GM12864 (cell line): ENCODE results near the gene CMYA5.
"Not testable (repeated sequence)": the region's sequence is repeated elsewhere in the genome, so short reads cannot be mapped to it uniquely, and the experiment has no call there.

Experiments used
- DNase-seq: peaks from one replicate; pipeline ENCODE4 v3.0.0-alpha.2; 2011; ENCODE audit warnings: low read depth
- H3K4me3 ChIP-seq: 2 replicates; pipeline ENCODE4 v1.5.1; 2011; ENCODE audit warnings: mild to moderate bottlenecking, low read depth, low read length, control low read depth
- TF ChIP-seq, protein P1 (sequence below): IDR thresholded peaks from 2 replicates; pipeline ENCODE4 v1.5.1; 2011; ENCODE audit warnings: low read depth, mild to moderate bottlenecking, moderate library complexity, low read length, control low read depth, inconsistent platforms; ENCODE audit errors: missing control alignments

The CMYA5 gene

DNA sequence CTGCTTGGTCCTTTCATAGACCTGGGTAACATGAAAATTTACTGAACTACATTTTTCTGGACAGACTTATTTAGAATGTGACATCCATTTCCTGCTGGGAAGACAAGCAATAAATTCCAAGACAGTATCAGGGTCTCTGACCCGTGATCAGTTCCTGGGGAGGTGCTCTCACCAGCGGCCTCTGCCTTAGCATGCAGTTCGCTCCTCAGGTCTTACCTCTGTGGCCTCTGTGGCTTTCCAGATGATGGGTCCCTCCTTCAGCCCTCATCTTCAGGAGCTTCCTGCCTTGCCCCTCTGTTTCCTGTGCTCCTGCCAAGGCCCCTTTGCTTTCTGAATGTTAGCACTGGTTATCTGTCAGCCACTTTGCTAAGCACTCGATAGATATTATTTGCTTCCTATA is 66.4 kb downstream of the CMYA5 start:
- TF ChIP-seq, protein P1, sequence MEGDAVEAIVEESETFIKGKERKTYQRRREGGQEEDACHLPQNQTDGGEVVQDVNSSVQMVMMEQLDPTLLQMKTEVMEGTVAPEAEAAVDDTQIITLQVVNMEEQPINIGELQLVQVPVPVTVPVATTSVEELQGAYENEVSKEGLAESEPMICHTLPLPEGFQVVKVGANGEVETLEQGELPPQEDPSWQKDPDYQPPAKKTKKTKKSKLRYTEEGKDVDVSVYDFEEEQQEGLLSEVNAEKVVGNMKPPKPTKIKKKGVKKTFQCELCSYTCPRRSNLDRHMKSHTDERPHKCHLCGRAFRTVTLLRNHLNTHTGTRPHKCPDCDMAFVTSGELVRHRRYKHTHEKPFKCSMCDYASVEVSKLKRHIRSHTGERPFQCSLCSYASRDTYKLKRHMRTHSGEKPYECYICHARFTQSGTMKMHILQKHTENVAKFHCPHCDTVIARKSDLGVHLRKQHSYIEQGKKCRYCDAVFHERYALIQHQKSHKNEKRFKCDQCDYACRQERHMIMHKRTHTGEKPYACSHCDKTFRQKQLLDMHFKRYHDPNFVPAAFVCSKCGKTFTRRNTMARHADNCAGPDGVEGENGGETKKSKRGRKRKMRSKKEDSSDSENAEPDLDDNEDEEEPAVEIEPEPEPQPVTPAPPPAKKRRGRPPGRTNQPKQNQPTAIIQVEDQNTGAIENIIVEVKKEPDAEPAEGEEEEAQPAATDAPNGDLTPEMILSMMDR, result no peak
- no peak overlapping the region for H3K4me3 ChIP-seq
- no peak for DNase-seq

DNA sequence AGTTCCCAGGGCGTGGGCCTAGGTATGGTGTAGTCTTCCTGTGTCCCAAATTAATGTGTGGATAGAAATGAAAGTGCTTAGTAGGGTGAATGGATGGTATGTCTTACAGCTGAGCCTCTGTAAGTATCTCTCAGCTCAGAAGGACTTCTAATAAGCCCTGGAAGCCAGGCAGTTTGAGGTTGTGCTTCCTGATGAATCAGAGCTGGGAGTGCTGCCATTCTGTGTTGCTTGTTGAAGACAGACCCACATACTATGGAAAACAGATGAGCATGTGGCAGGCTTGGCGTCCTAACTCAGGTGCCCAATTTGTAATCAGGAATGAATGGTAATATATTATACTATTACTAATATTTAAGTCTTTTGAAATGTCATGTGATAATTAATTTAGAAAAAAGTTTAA is 69.8 kb downstream of the CMYA5 start:
- H3K4me3 ChIP-seq, result no peak overlapping the region
- TF ChIP-seq, protein P1, result no peak
- no peak for DNase-seq

DNA sequence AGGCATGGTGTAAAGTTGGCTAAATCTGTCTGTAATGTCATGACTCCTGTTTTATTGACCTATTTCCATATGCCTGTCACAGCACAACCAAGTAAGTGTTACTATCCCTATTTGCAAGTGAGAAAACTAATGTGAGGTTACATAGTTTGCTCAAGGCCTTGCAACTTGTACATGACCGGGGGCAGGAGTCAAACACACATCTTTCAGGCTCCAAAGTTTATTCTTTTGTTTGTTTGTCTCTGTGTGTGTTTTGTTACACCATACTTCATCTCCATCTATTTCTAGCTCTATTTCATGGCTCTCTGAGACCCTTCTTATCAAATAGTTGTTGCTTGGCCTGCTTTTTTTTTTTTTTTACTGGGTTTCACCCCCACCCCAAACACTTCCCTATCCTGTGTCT is 70.2 kb downstream of the CMYA5 start:
- no peak for DNase-seq
- TF ChIP-seq, protein P1, result no peak
- H3K4me3 ChIP-seq, result no peak overlapping the region

DNA sequence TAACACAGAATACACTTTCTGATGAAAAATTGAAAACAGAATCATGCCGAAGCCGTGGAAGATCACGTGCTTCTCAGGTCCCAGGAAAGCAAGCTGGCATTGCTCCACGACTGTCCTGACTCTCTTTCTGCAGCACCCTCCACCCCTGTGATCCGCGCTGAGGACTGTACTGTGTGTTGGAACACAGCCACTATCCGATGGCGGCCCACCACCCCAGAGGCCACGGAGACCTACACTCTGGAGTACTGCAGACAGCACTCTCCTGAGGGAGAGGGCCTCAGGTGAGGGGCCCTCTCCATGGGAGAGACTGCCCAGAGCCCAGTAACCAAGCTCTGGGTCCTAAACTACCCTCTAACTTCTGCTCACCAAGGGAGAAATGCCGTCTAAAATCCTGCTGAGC is 73.3 kb downstream of the CMYA5 start:
- H3K4me3 ChIP-seq, result no peak overlapping the region
- DNase-seq, result no peak
- TF ChIP-seq, protein P1, result no peak

DNA sequence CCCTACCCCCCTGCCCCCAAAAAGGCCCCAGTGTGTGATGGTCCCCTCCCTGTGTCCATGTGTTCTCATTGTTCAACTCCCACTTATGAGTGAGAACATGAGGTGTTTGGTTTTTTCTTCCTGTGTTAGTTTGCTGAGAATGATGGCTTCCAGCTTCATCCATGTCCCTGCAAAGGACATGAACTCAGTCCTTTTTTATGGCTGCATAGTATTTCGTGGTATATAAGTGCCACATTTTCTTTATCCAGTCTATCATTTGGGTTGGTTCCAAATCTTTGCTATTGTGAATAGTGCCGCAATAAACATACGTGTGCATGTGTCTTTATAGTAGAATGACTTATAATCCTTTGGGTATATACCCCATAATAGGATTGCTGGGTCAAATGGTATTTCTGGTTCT is 74.5 kb downstream of the CMYA5 start:
- H3K4me3 ChIP-seq, DNase-seq: not testable (repeated sequence)

DNA sequence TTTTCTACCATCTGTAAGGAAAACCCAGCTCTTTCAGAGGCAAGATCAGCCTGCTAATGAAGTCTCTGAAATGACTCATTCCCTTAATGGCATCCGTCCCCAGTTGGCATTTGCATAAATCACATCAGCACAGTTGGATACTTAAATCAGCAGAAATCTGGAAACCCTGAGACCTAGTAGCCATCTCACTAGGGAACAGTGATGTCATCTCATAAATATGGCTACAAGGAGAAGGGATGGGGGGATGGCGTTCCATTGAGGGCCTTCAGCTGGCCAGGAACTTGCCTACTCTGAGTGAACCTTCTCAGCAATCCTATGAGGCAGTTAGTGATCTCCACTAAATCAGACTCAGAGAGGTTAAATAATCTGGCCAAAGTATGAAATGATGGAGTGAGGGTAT is 81.8 kb downstream of the CMYA5 start:
- TF ChIP-seq, protein P1, result no peak
- no peak overlapping the region for H3K4me3 ChIP-seq
- no peak for DNase-seq

DNA sequence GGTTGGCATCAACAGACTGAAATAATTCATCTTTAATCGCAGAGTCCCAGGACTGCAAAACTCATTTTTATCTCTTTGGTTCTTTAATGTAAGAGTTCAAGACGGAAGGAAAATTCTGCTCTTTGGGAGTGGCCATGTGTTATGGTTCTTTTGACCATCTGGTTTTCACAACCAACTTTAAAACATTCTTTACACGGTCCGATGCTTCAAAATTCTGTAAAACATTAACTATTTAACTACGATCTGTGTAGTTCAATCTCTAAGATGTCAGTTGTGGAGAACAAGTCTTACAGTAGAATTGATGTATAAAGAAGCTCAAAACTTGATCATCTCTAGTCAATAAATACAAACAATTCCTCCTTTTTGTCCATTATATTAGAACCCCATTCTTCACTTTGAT is 83.0 kb downstream of the CMYA5 start:
- H3K4me3 ChIP-seq, result no peak overlapping the region
- no peak for DNase-seq
- TF ChIP-seq, protein P1, result no peak

DNA sequence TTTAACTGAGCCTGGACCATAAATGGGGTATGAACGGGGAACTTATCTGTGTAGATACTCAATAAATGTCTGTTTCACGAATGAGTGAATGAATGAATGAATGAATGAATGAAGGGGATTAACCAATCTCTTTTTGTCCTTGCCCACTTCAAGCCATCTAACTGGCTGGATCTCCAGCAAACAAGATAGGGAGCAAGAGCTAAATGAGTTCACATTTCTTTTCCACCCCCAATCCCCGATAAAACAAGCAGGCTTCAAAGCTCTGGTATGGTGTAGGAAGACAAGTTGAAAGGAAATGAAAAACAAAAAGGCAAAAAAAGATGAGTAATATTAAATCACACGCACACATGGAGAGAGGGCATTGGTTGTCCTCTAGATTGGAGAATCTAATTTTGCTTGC is 84.0 kb downstream of the CMYA5 start:
- no peak for DNase-seq
- TF ChIP-seq, protein P1, result no peak
- no peak overlapping the region for H3K4me3 ChIP-seq
